ENCODE results near the gene TKT.
"Not testable (repeated sequence)": the region's sequence is repeated elsewhere in the genome, so short reads cannot be mapped to it uniquely, and the experiment has no call there.

TKT gene

DNA sequence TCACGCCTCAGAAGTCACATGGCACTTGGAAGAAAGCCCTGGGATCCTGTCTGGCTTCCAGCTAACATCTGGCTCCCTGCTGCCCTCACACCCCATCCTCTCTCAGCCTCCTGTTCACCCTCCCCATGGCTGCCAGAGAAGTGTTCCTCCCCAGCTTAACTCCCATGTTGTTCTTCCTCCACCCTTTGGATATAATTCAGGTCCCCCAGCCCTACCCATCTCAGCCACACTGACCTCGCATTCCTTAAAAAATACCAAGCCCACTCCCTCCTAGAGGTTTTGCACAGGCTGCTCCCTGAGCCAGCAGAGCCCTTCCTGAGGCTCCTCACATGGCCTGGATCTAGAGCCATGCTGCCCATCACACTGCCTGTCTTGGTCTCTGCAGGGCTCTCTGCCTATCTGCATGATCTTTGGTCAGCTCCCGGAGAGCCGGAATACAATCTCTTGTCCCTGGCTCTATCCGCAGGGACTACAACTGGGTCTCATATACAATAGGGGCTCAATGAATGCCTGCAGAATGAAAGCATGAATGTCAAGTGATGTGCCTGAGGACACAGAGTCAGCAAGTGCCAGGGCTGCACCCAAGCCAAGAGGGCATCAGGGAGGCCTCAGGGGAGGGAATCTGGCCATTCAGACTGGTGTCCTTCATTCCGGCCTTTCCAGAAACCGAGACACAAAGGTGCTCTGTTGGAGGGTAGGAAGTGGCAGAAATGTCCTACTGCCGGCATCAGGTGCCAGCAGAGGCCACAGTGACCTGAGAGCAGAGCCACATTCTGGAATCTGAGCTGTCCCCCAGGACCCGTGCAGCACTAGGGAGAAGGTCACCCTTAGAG lies 3.8 kb upstream of the TKT start:
- no peak for DNase-seq

DNA sequence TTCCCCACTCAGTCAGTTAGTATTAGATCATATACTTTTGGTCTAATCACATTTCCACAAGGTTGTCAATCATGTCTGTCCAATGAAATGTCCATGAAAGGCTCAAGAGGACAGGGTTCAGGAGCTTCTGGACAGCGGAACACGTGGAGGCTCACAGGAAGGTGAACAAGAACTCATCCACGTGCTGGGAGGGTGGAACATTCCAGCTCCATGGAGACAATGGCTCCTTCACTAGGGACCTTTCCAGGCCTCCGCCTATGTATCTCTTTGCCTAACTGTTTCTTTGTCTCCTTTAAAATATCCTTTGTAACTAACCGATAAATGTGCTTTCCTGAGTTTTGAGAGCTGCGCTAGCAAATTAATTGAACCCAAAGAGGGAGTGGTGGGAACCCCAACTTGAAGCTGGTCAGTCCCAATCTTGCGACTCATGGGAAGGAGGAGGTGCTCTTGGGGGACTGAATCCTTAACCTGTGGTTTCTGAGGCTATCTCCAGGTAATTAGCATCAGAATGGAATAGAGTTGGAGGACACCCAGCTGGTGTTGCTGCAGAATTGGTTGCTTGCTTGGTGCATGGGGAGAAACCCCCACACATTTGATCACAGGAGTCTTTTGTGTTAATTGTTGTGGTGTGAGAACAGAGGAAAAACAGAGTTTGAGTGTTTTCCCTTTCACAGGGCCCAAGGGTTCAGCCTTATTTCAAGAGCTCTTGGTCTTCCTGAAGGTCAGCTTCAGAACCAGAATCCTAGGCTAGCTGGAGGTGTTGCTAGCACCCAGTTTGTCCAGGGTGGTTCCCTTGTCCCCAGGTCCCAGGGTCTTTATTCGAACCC lies 3.0 kb upstream of the TKT start:
- no peak for DNase-seq

GRCh38 chr3:53257465-53257864 lies 1.6 kb upstream of the TKT start:
- no peak for DNase-seq

DNA sequence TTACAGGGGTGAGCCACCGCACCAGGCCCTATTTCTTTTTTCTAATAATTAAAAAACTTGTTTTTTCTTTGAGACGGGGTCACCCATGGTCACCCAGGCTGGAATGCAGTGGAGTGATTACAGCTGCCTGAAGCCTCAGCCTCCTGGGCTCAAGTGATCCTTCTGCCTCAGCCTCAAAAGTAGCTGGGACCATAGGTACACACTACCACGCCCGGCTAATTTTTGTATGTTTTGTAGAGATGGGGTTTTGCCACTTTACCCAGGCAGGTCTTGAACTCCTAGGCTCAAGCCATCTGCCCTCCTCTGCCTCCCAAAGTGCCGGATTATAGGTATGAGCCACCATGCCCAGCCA lies 858 bp upstream of the TKT start:
- no peak for DNase-seq

DNA sequence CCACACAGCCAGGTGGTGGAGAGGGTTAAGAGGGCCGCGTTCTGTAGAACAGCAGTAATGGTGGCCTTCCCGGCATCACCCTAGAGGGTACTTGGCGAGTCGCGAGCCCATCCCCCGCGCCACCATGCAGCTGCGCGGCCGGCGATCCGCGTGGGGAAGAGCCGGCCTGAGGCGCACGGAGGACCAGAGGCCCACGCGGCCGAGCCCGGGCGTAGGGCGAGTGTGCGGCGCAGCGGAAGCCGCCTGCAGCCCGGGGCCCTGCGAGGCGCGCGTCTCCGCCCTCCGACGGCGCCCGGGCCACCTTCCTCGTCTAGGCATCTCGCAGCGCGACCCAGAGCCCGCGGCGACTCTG lies 423 bp downstream of the TKT start:
- DNase-seq: peak; percentile 61

- DNase-seq: peak; percentile 68
Measured at GRCh38 chr3:53254509-53255422, 1.1 kb downstream of the TKT start.

DNA sequence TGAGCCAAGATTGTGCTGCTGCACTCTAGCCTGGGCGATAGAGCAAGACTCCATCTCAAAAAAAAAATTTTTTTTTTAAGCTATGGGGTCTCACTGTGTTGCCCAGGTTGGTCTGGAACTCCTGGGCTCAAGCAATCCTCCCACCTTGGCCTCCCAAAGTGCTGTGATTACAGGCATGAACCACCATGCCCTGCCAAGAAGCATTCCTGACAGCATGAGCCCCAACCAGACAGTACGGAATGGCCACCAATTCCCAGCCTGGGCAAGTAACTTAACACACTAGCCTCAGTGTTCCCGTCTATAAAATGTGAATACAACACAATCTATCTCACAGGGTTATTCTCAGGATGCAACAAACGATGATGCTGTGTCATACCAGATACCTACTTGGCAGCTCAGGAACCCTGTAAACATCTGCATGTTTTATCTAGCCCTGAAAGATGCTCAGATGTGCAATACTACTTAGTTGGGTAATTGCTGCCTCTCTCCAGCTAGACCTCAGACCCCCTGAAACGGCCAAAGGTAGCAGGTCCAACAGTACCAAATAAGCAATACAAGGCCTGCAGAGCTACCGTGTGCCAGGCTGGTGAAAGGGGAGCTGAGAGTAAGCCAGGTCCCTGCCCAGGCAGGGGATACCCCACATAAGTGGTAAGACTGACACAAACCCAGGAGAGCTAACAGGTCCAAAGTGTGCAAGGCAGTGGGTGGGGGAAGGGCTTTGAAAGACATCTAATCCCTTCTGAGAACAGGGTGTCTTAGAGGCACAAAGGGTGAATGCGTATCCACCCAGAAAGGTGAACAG lies 1.9 kb downstream of the TKT start:
- no peak for DNase-seq

- DNase-seq: not testable (repeated sequence)
Measured at GRCh38 chr3:53252947-53253322, 2.9 kb downstream of the TKT start.

DNA sequence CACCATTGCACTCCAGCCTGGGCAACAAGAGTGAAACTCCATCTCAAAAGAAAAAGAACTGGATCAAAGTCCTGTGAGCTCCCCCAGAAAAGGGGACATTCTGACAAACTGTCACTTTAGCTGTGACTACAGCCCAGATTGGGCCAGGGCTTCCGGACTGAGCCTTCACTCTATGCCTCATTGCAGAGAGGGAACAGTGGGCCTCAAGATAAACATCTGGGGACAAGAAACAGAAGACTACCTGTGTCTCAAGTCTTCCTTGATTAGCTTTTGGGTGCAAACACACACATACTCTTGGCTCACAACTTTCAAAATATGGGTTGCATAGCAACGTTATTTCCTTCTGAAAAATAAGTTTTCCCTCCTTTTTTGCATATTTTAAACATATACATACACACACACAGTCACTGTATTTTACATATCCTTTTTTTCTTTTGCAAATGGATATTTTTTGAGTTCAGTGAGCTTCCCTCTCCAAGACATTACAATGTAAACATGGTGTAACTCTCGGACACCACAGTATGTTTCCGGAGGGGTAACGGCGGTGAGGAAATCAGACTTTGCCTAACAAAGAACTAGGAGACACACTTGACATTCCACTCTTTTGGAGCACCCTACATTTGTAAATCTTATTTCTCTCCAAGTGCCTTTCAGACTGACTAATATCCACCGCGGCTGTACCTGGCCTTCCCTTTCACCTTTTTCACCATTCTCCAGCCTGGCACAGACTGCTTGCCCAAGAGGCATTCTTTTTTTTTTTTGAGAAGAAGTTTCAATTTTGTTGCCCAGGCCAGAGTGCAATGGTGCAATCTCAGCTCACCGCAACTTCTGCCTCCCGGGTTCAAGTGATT lies 3.5 kb downstream of the TKT start:
- DNase-seq: no peak

GRCh38 chr3:53250881-53251605 lies 4.8 kb downstream of the TKT start:
- DNase-seq: no peak

DNA sequence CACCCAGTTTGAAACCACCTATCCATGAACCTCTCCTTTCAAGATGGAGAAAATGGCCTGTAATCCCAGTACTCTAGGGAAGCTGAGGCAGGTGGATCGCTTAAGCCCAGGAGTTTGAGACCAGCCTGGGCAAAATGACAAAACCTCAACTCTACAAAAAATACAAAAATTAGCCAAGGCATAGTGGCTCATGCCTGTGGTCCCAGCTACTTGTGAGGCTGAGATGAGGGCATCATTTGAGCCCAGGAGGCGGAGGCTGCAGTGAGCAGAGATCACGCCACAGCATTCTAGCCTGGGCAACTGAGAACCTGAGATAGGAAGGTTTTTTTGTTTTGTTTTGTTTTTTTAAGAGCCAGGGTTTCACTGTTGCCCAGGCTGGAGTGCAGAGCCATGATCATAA lies 5.4 kb downstream of the TKT start:
- DNase-seq: no peak

DNA sequence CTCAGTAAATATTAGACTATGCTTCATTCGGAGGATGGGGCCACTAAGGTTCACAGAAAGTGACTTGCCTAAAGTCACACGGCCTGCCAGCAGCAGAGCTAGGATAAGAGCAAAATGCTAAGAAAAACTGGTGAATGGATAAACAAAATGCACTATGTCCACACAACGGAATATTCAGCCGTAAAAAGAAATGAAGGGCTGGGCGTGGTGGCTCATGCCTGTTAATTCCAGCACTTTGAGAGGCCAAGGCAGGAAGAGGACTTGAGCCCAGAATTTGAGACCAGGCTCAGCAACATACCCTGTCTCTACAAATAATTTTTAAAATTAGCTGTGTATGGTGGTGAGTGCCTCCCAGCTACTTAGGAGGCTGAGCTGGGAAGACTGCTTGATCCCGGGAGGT lies 7.7 kb downstream of the TKT start:
- DNase-seq: no peak

GRCh38 chr3:53247619-53248018 lies 8.2 kb downstream of the TKT start:
- DNase-seq: no peak

- DNase-seq: no peak
Measured at GRCh38 chr3:53244271-53244670, 11.6 kb downstream of the TKT start.

DNA sequence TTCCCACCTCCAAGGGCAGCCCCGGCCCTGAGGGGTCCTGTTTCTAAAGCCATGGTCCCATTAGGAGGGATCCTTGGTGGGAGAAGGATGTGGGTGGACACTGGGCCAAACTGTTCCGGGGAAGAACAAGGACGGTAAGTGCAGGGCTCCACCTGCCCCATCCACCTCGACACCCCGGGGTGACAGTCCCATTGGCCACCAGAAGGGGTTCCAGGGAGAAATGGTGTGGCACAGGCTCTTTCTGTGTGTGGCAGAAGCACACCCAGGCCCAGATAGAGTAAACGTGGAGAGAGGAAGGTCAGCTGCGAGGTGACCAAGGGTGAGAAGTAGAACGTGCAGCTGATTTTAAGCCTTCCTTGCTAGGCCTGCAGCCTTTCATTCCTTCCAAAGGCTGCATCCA lies 12.0 kb downstream of the TKT start:
- DNase-seq: no peak

- no peak for DNase-seq
Measured at GRCh38 chr3:53243165-53243564, 12.7 kb downstream of the TKT start.

DNA sequence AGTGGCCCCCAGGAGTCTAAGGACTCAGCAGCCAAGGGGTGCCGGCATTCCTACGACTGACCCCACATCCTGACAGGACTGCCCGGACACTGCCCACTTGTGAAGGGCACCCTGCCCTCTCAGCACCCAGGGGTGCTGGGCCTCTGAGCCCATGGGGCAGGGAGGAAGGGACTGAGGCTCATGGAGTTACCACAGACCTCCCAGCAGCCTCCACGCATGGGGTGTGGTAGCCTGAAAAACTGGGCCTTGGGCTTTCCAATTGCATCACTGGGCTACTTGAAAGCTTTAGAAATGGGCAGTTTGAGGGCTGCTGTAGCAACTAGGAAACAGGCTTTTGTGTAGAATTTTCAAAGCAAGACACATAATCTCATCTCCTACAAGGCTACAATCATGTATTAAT lies 13.2 kb downstream of the TKT start:
- DNase-seq: no peak

DNA sequence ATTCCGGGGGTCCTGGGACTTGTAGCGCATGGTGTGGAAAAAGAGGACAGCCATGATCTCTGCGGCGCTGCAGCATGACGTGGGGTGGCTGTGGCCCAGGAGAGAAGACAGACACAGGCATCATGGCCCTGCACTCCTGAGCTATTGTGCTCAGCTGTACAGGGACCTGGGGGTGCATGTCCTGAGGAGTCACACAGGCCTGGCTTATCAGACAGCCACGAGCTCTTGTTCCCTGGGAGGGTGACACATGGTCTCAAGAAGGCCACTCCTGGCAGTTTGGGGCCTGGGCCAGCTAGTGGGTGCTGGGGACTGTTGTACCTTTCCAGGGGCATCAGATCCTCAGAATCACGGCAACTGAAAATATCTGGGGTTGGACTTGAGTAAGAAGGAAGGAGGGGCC lies 13.7 kb downstream of the TKT start:
- no peak for DNase-seq

GRCh38 chr3:53240989-53241972 lies 14.5 kb downstream of the TKT start:
- no peak for DNase-seq

DNA sequence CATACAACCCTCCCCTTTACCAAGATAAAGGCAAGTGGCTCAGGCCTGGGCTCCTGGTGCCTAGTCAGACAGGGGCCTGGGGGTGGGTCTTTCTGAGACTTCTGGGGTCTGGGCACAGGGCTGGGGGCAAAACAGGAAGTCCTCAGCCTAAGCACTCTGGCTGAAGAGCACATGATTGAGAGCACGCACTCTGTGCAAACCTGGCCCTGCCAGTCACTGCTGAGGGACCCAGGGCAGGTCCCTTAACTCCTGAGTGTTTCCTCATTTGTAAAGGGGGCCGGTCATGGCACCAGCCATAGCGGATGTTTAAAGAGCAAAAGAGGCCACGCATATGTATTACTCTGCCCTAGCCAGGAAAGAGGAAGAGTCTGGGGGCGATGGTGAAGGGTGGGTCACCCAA lies 16.0 kb downstream of the TKT start:
- DNase-seq: peak; percentile 14
